ENCODE measurements around the gene SYT2.
"Not testable (repeated sequence)": the region's sequence is repeated elsewhere in the genome, so short reads cannot be mapped to it uniquely, and the experiment has no call there.

The SYT2 gene

DNA sequence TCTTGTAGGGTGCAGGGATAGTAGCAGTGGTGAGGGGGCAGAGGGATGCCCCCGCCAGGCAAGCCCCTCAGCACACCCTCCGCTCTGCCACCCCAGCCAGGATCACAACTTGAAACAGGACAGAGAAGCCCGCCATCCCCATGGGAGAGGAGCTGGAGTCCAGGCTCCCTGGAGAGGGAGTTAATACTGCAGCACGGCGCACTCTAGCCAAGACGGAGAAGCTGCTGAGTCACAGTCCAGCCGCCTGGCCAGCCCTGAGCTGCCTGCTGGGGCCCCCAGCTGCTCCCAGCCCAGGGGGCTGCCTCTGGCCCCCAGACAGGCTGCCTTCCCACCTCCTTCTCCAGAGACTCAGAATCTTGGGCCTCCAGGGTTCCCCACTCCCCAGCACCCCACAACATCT is 87.2 kb downstream of the SYT2 start:
- no peak for DNase-seq (ENCODE audit: low spot score)

- DNase-seq (ENCODE audit: low spot score): no peak
These were observed 87.9 kb downstream of the SYT2 start for GRCh38 chr1:202622388-202622787.

DNA sequence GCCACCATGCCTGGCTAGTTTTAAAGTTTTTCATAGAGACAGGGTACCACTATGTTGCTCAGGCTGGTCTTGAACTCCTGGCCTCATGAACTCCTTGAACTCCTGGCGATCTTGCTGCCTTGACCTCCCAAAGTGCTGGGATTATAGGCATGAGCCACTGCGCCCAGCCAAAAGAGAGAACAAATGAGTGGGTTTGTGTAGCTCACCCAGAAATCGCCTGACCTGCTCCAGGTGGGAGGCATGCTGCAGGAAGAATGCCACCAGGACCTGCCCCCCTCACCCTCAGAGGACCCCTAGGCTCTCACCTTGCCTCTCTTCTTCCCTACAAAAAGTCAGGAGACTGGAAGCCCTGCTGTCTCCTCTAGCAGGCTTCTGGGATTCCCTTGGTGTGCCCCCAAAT is 88.8 kb downstream of the SYT2 start:
- DNase-seq (ENCODE audit: low spot score): no peak

- not testable (repeated sequence) for DNase-seq (ENCODE audit: low spot score)
These were observed 90.2 kb downstream of the SYT2 start for GRCh38 chr1:202620036-202620435.

GRCh38 chr1:202619505-202619904 is 90.7 kb downstream of the SYT2 start:
- DNase-seq (ENCODE audit: low spot score): no peak

DNA sequence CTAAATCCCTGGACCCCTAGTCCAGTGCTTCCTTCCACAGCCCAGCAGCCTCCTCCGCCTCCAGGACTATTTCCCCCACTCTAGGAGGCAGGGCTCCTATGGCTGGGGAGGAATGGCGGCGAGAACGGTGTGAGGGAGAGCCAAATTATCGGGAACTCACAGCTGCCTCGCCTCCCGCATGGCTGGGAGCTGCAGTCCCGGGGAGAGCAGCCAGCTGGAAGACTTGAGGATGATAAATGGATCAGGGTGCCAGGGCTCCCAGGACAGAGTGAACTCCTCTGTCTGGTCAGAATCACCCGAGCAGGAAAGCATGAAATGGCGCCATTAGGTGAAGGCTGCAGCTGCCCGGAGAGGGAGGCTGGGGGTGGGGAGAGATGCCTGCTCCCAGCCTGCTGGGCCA is 91.2 kb downstream of the SYT2 start:
- DNase-seq (ENCODE audit: low spot score): not testable (repeated sequence)

- no peak for DNase-seq (ENCODE audit: low spot score)
These were observed 93.8 kb downstream of the SYT2 start for GRCh38 chr1:202616355-202616915.

DNA sequence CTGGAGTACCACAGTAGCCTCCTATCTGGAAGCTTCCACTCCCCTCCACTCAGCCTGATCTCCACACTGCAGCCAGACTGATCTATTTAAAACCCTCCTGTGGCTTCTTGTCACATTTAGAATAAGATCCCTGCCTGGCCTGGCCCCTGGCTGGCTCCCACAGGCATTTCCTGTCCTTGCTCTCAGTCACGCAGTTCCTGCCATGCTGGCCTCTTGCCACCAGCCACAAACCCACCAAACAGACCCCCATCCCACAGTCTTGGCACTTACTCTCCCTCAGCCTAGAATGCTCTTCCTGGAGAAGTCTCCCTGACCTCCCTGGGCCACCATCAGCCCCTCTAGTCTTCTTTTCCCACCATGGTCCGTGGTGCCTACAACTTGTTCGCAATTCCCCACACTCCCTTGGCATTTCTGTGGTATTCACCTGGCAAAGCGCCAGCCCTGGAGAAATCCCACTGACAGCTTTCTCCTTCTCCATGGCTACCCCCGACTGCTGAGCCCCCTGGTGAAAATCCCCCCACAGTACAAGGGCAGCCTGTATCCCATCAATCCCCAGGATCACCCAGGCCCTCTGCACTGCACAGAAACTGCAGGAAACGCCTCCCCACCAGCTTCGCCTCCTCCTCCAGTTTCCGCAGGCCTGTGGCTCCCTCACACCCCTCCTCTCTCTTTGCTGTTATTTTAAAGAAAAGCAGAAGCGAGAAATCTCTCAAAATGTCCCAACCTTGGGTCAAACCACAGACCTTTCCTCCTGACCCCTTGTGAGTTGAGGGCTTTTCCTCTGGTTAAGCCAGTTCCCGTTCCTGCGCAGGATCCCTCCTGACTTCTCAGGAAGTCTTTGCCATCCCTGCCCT is 94.5 kb downstream of the SYT2 start:
- peak; percentile 53 for DNase-seq (ENCODE audit: low spot score)

DNA sequence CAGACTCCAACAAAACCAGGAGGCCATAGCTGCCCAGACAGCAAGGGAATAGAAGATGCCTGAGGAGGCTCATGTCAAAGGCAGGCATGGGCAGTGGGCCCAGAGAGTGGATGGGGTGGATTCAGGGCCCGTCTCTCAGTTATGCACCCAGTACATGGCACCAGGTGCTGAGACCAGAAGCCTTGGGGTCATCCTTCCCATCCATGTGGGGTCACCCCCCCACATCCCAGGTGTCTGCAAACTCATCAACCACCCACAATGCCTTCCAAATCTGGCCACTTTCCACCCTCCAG is 95.1 kb downstream of the SYT2 start:
- not testable (repeated sequence) for DNase-seq (ENCODE audit: low spot score)

GRCh38 chr1:202614363-202615207 is 95.7 kb downstream of the SYT2 start:
- not testable (repeated sequence) for DNase-seq (ENCODE audit: low spot score)

DNA sequence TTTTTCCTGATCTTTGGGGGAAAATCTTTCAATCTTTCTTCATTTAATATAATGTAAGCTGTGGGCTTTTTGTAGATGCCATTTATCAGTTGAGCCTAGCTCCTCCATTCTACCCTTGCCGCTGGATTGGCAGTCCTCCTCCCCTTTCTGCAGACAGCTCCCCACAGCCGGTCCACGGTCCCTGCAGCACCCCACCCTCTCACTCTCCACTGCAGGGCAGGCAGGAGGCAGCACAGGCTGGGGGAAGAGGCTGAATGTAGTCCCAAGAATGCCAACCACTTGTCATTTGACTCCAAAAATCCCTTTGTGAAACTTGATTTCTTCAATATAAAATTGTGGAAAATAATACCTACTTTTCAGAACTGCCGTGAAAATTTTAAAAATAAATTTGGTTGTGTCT is 96.7 kb downstream of the SYT2 start:
- no peak for DNase-seq (ENCODE audit: low spot score)

DNA sequence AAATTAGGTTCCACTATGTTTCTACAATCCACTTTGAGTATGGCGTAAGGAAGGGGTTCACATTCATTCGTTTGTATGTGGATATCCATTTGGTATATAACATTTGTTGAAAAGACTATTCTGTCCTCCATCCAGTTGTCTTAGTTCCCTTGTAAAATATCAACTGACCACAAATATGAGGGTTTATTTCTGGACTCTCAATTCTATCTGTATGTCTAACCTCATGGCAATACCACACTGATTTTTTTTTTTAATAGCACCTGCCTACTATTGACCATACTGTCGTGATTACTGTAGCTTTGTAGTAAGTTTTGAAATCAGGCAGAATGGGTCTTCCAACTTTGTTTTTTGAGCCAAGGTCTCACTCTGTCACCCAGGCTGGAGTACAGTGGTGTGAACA is 98.2 kb downstream of the SYT2 start:
- DNase-seq (ENCODE audit: low spot score): not testable (repeated sequence)

- DNase-seq (ENCODE audit: low spot score): no peak
These were observed 104.7 kb downstream of the SYT2 start for GRCh38 chr1:202605515-202605914.

DNA sequence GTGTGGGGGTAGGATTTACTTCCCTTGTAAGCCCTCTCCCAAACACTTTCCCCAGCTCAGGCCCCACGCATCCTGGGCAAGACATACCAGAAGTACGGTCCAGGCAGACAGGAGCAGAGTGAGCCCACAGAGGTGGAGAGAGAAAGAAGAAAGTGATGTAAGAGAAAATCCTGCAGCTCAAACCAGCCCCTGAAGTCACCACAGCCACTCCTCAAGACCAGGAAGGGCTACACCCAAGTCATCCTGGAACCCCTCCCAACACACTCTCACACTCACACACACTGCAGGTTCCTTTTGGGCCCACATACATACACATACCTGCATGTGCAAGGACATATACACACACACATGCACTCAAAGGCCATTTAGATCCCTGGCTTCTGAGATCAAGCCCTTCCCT is 106.8 kb downstream of the SYT2 start:
- no peak for DNase-seq (ENCODE audit: low spot score)

DNA sequence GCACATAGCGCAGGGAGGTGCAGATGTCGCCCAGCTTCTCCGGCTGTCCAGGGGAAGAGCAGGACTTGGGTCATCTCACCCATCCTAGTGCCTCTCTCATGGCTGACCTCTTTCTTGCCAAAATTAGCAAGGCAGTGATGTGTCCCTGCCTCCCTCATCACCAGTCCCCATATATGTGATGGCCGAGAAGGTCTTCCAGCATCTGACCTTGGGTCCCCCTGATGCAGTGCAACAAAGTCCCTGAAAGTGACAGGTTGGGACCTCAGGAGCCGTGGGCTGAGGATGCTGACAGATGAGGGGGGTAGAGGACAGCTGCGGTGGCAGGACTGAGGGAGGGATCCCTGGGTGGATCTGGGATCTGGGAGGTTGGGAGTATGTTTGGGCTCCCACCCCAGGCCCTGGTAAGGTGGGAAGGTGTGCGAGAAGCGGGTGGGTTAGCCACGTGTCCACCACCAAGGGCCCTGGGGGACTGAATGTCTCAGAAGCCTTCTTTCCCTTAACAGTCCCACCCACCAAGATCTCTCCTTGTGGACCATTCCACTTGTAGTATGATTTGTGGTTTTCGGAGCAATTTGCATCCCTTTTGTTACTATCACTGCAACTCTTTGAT is 109.7 kb downstream of the SYT2 start:
- DNase-seq (ENCODE audit: low spot score): no peak

- peak; percentile 69 for DNase-seq (ENCODE audit: low spot score)
These were observed 110.4 kb downstream of the SYT2 start for GRCh38 chr1:202599669-202600431.

DNA sequence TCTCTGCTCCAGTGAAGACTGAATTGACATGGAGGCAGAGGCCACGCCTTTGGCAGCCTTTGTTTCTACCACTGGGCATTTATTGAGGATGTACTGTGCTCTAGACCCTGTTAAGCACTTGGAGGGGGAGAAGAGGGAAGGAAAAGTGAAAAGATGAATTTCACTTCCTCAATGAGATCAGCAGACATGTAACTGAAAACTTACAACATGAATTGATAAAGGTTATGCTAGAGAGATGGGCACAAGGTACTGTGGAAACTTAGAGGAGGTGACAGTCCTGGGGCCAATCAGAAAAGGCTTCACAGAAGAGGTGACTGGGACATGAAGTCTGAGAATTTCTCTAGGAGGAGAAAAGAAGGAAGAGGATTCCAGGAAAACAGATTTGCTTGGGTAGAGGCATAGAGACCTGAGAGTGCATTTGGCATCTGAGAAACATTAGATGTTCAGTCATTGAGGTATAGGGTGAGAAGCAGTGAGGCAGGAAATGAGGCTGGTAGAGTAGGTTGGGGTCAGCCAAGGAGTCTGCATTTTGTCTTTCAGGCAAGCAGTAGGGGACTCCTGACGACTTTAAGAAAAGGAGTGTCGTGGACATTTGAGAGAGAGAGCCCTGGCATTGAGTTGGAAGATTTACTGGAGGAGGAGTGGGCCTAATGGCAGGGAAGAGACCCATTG is 113.0 kb downstream of the SYT2 start:
- DNase-seq (ENCODE audit: low spot score): no peak

GRCh38 chr1:202596638-202597037 is 113.6 kb downstream of the SYT2 start:
- DNase-seq (ENCODE audit: low spot score): no peak

DNA sequence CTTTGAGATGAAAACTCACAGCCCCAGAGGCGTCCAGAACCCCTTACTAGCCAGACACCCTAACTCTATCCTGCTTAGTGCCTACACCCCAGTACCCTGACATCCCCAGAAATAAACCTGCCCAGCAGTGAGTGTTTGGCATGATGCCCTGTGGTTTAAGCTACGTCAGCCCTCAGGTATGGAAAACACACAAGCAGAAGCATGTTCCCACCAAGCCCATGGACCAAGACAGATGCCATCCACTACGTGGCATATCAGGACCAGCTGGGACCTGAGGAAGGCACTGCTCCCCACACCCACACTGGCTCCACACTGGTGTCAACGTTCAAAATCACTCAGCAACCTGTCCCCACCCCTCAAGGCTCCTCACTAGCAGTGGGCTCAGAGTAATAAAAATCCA is 116.4 kb downstream of the SYT2 start:
- DNase-seq (ENCODE audit: low spot score): no peak

DNA sequence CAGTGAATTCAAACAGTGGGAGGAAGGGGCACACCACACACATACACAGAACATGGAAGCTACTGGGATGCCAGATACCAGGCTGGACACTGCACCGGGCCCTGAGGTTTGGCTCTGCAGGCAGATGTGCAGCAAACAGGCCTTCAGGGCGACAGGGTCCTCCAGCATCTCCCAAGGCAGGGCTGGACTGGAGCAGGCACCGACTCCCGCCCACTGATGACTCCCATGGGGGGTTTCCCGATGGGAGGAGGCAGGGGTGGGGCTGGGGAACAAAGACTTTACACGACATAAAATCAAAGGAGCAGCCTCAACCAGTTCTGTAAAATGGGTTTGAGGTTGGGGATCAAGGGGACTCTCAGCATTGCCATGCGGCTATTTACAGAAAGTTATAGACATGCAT is 118.1 kb downstream of the SYT2 start:
- no peak for DNase-seq (ENCODE audit: low spot score)

GRCh38 chr1:202591515-202591914 is 118.7 kb downstream of the SYT2 start:
- DNase-seq (ENCODE audit: low spot score): no peak

Measured in kidney capillary endothelial cell (primary cell).